ENCODE results near the gene TTC28. TPM values are rescaled to one million over a fixed set of nuclear protein-coding genes. Genes with fewer than 3 reads are reported as not detected.

The TTC28 gene
- total RNA-seq, 1 donor from 2014 or later = 10.4 TPM

DNA sequence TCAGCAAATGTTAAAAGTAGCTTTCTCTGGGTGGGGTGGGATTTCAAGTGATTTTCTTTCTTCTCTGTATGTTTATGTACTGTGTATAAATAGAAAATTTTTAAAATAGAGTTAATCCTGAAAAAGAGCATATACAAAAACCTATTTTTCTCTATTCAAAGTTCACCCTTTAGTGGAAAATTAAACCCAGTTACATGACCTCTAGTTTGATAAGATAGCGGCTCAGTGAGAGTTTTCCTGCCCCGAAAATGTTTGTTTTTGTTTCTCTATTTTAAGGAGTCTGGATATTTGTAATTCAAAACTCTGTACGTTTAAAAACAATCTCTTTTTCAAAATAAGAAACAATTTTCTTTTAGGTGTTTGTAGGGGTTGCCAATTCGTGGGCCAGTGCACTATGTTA, 718.5 kb downstream of the TTC28 start:
- DNase-seq (ENCODE audit: missing footprints) (no peak), ATAC-seq (no peak)
- intact Hi-C loops (cut with DNase I) = no loop called here

DNA sequence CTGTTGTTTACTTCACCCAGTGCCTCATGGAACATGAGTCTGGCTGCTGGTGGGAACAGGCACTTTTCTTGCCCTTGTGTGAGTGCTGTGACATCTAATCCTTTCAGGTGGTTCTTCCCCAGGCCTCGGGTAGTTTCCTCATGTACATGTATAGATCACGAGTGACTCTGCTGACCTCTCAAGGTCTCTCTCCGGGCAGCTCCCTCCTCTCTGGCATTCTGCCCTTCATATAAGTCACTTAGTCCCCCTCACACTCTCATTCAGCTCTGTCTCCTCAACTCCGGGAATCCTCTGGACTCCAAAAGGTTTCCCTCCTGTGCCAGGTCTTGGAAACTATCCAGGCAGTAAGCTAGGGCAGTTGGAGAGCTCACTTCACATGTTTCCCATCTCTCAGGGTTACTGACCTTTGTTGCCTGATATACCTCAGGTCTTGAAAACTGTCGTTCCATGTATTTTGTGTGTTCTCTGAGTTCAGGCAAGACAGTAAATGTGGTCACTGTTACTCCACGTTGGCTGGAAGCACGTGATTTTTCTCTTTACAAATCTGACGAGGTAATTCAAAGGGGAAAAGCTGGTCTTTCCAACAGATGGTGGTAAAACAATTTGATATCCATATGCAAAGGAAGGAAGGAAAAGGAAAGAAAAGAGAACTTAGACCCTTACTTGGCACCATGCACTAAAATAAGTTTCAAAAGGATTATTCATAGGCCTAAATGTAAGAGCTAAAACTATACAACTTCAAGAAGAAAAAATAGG, 720.1 kb downstream of the TTC28 start:
- ATAC-seq = peak; percentile 68
- DNase-seq (ENCODE audit: missing footprints) = no peak

DNA sequence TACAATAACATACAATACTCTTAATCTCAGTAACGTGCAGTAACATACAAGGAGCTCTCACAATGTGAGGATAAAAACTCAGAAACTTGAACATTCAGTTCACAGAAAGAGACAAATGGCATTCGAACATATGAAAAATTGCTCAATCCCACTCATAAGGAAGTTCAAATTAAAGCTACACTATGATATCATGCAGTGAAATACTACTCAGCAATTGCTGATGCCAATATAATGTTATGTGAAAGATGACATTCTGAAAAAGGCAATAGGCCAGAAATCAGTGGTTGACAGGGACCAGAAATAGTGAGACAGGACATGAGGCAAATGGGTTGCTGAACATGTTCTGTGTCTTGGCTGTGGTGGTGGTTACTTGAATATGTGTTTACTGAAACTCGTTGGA, 726.9 kb downstream of the TTC28 start:
- no peak for ATAC-seq
- intact Hi-C loops (cut with DNase I) = no loop called here
- no peak for DNase-seq (ENCODE audit: missing footprints)

More for the DNA sequence above, 720.1 kb downstream of the TTC28 start:
- intact Hi-C loops (cut with DNase I) = no loop called here

DNA sequence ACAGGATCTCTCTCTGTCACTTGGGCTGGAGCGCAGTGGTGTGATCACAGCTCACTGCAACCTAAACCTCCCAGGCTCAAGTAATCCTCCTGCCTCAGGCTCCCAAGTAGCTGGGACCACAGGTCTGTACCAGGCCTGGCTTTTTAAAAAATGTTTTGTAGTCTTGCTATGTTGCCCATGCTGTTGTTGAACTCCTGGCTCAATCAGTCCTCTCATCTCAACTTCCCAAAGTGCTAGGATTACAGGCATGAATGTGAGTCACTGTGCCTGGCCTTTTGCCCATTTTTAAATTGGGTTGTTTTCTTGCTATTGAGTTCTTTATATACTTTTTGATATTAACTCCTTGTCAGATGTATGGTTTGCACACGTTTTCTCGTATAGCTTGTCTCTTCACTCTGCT, 727.5 kb downstream of the TTC28 start:
- DNase-seq (ENCODE audit: missing footprints) (no peak), ATAC-seq (no peak)
- intact Hi-C loops (cut with DNase I) = no loop called here

DNA sequence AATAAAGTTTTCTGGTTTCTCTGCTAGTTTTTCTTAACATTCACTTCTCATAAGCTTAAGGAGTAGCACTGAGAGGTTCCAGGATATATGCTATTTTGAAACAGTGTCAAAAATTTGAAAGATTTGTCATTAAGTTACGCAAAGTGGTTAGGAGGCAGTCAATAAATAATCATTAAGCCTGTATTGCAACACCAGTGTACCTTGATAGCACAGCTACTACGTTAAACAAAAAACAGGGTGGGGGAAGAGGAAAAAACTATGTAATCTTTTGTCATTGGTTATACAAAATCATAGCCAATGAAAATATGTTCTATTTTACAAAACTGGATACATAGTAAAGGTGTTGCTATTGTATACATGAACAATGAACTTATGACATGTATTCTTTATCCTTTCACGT, 730.2 kb downstream of the TTC28 start:
- ATAC-seq = no peak
- intact Hi-C loops (cut with DNase I) = no loop called here
- DNase-seq (ENCODE audit: missing footprints) = no peak

DNA sequence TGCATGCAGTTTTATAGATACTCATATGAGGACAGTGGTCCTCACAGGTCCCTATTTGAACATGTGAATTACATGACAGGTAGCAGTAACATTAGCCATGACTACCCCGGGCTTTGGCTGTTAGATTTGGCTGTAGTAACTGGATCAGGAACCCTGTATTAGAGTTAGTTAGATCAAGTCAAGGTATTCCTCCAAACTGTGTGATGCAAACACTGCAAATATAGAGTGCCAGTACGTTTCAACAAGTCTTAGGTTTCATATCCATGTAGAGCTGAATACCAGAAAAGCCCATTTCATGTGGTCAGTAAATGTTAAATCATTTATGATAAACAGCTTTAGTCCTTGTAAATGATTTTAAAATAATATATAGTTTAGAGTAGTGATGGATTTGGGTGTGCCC, 731.1 kb downstream of the TTC28 start:
- intact Hi-C loops (cut with DNase I) = no loop called here
- DNase-seq (ENCODE audit: missing footprints) (no peak), ATAC-seq (no peak)

DNA sequence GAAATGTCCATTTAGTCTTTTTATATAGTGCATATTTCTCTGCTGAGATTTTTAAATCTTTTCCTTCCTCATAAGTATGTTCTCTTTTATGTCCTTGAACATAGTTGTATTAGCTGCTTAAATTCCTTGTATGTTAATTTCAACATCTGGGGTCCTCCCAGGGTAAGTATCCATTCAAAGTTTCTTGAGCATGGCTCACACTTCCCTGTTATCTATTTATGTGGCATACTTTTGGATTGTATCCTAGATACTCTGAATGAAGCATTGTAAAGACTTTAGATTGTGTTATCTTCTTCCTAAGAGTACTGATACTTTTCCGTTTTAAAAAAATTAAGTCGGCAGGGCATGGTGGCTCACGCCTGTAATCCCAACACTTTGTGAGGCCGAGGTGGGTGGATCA, 732.2 kb downstream of the TTC28 start:
- ATAC-seq = no peak
- no peak for DNase-seq (ENCODE audit: missing footprints)
- intact Hi-C loops (cut with DNase I) = no loop called here

DNA sequence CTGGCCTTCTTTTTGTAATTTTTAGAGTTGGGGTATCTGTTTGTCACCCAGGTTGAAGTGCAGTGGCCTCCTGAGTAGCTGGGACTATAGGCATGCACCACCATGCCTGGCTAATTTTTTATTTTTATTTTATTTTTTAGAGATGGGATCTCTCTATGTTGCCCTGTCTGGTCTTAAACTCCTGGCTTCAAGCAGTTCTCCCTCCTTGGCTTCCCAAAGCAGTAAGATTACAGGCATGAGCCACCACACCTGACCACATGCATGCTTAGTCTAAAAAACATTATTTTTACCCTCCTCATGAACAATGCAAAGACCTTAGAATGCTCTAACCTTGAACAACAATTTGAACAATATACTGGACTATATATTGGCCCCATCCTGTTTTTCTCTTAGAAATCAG, 738.5 kb downstream of the TTC28 start:
- intact Hi-C loops (cut with DNase I) = no loop called here
- ATAC-seq (no peak), DNase-seq (ENCODE audit: missing footprints) (no peak)

DNA sequence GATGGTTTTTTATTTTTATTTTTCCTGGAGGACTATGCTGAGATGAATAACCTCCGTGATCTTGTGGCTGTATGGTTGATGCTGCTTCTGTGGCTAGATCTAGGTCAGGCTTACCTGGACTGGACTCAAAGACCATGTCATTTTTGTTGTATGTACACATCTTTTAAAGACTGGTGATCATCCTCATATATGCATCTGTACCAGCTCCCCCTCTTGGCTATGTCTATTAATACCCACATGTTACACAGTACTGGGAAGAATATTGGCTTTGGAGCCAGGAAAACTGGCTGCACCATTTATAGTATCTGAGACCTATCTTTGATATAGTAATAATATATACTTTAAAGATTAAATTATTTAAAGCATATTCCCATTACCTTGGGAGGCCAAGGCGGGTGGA, 742.2 kb downstream of the TTC28 start:
- ATAC-seq (no peak), DNase-seq (ENCODE audit: missing footprints) (no peak)
- intact Hi-C loops (cut with DNase I) = no loop called here

DNA sequence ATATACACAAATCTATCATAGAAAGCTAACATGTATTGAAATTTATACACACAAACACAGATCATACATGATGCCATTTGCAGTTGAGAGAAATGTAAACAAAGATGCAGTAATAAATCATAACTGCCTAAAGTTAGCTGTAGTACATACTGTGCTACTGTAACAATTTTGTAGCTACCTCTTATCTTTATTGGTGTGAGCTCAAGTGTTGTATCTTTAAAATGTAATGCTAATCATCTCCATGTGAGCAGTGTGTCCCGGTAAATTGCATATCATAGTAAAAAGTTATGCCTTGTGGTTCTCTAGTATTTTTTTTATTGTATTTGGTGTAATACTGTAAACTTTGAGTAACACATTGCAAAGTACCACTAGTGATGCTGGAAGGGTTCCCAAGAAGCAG, 743.7 kb downstream of the TTC28 start:
- intact Hi-C loops (cut with DNase I) = no loop called here
- no peak for DNase-seq (ENCODE audit: missing footprints)
- ATAC-seq = no peak

DNA sequence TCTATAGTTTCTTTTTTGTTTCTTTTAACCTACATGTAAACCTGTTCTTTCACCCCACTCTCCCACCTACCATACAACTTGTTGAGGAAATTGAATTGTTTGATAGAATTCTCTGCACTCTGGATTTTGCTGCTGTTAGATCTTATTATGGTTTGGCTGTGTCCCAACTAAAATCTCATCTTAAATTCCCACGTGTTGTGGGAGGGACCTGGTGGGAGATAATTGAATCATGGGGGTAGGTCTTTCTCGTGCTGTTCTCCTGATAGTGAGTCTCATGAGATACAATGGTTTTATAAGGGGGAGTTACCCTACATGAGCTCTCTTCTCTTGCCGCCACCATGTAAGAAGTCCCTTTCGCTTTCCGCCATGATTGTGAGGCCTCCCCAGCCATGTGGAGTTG, 745.6 kb downstream of the TTC28 start:
- ATAC-seq = no peak
- no peak for DNase-seq (ENCODE audit: missing footprints)
- intact Hi-C loops (cut with DNase I) = no loop called here

DNA sequence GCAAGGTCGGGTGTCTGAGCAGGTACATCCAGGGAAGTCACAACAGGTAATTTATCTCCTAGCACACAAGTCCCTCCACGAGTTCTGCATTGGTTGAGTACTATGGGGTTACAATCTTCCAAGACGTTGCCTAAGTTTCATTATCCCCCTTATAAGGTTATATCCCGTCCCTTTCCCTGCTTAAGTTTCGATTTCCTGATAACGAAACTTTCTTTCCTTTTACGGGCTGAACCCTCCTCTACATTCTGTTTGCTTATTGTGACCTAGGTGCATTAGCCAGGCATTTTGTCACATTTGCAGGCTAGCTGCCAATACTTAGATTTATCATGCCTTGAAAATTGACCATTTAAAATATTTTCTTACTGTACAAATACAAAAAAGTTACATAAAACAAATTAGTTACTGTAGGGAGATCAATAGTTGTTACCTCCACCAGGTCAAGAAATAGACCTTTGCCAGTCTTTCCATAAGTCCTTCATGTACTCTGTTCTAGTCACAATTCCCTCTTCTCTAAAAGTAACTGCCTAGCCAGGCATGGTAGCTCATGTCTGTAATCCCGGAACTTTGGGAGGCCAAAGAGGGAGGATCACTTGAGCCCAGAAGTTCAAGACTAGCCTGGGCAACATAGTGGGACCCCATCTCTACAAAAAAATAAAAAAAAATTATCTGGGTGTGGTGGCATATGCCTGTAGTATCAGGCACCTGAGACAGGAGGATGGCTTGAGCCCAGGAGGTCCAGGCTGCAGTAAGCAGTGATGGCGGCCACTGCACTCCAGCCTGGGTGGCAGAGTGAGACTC, 746.3 kb downstream of the TTC28 start:
- ATAC-seq (no peak), DNase-seq (ENCODE audit: missing footprints) (no peak)
- intact Hi-C loops (cut with DNase I) = no loop called here

DNA sequence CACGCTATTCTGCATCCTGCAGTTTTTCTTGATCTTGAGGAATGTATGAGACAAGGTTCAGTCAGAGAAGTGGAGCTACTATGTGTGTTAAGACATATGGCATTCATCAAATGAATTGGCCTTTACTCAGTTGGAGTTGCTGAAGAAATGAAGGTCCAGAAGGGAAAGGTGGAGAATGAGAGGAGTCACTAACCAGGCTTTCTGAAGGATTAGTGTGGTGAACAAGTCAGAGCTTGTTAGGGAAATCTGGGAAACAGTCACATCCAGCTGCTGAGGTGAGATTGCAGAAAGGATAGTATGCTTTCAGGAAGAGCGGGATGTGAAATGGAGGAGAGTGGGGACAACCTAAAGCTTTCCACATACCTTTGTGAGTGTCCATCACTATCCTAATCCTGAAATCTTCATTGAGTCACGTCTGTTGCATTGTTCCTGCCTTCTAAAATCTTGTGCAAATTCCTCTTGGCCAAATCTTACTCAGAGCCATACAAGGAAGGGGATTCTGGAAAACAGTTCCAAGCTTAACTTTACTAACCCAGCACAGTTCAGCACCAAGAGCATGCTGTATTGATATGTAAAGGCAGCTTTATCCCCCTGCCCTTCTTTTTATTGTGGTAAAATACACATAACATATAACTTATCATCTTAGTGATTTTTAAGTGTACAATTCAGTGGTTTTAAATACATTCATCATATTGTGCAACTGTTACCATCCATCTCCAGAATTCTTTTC, 749.1 kb downstream of the TTC28 start:
- DNase-seq (ENCODE audit: missing footprints) = no peak
- no peak for ATAC-seq
- intact Hi-C loops (cut with DNase I) = no loop called here

Small RNA genes lying within 50 kb of the gene (microRNA-seq; reads per million reads assigned to microRNA genes)
- not detected for gene MIR5739

Other genes with a start within 250 kb of the TTC28 start
- 1.9 TPM for gene CHEK2, start 62.0 kb upstream of the TTC28 start, total RNA-seq
- 9.6 TPM for gene HSCB, start 62.2 kb upstream of the TTC28 start, total RNA-seq
- 11.4 TPM for gene CCDC117, start 92.9 kb upstream of the TTC28 start, total RNA-seq
- 71.8 TPM for gene XBP1, start 120.7 kb upstream of the TTC28 start, total RNA-seq
- 5.4 TPM for gene ZNRF3, start 203.7 kb upstream of the TTC28 start, total RNA-seq

Data from Right ventricle myocardium inferior (tissue), 1 donor.